Glomerular visceral epithelial cell (primary cell): ENCODE results near the gene PRKCH.

Source experiments
- DNase-seq: peaks from one replicate; pipeline ENCODE4 v3.0.0-alpha.2; 2016; ENCODE audit errors: extremely low spot score

PRKCH gene

GRCh38 chr14:61530296-61530695 lies 208.9 kb downstream of the PRKCH start:
- DNase-seq = no peak

- DNase-seq = no peak
Measured at GRCh38 chr14:61530896-61531295, 209.5 kb downstream of the PRKCH start.

GRCh38 chr14:61531465-61532122 lies 210.2 kb downstream of the PRKCH start:
- no peak for DNase-seq

GRCh38 chr14:61532123-61532505 lies 210.7 kb downstream of the PRKCH start:
- no peak for DNase-seq

GRCh38 chr14:61532763-61533162 lies 211.4 kb downstream of the PRKCH start:
- DNase-seq = no peak

- no peak for DNase-seq
Measured at GRCh38 chr14:61533513-61534255, 212.3 kb downstream of the PRKCH start.

GRCh38 chr14:61535032-61535431 lies 213.7 kb downstream of the PRKCH start:
- no peak for DNase-seq

GRCh38 chr14:61535458-61535857 lies 214.1 kb downstream of the PRKCH start:
- DNase-seq = no peak

- DNase-seq = no peak
Measured at GRCh38 chr14:61536661-61537562, 215.5 kb downstream of the PRKCH start.

GRCh38 chr14:61537563-61538463 lies 216.4 kb downstream of the PRKCH start:
- peak; percentile 73 for DNase-seq

- no peak for DNase-seq
Measured at GRCh38 chr14:61538464-61539022, 217.2 kb downstream of the PRKCH start.

GRCh38 chr14:61539631-61540030 lies 218.3 kb downstream of the PRKCH start:
- DNase-seq = no peak

- no peak for DNase-seq
Measured at GRCh38 chr14:61540931-61541330, 219.6 kb downstream of the PRKCH start.

- no peak for DNase-seq
Measured at GRCh38 chr14:61542848-61543790, 221.7 kb downstream of the PRKCH start.

GRCh38 chr14:61543946-61544345 lies 222.6 kb downstream of the PRKCH start:
- DNase-seq = no peak

- DNase-seq = no peak
Measured at GRCh38 chr14:61544448-61545330, 223.3 kb downstream of the PRKCH start.

GRCh38 chr14:61545726-61546455 lies 224.5 kb downstream of the PRKCH start:
- DNase-seq = no peak
